Fibroblast of mammary gland (primary cell): ENCODE data around the gene MGAT5.
A peak's percentile ranks its signal among the peaks of the same experiment; 100 is the strongest.

Experiments used
- DNase-seq: peaks from one replicate; pipeline ENCODE4 v3.0.0-alpha.2; 2010; ENCODE audit warnings: low read depth
- H3K4me3 ChIP-seq: 2 replicates; pipeline ENCODE4 v1.5.1; 2011; ENCODE audit warnings: low read depth, mild to moderate bottlenecking, low read length, moderate library complexity; ENCODE audit not compliant: control insufficient read depth
- CTCF ChIP-seq: conservative IDR thresholded peaks from 2 replicates; pipeline ENCODE4 v1.5.1; 2011; ENCODE audit warnings: low read depth, low read length, inconsistent platforms; ENCODE audit not compliant: control insufficient read depth, insufficient read depth

MGAT5 gene

GRCh38 chr2:134274121-134274520, 20.2 kb downstream of the MGAT5 start:
- no peak for TF ChIP-seq CTCF
- DNase-seq: no peak
- no peak overlapping the region for H3K4me3 ChIP-seq

- no peak for TF ChIP-seq CTCF
- DNase-seq: no peak
These were observed 21.4 kb downstream of the MGAT5 start for GRCh38 chr2:134275058-134275862.

GRCh38 chr2:134276381-134277172, 22.7 kb downstream of the MGAT5 start:
- DNase-seq: peak; percentile 37
- H3K4me3 ChIP-seq: no peak overlapping the region
- TF ChIP-seq CTCF: no peak

More at GRCh38 chr2:134275058-134275862, 21.4 kb downstream of the MGAT5 start:
- no peak overlapping the region for H3K4me3 ChIP-seq

- no peak for DNase-seq
- TF ChIP-seq CTCF: no peak
These were observed 23.4 kb downstream of the MGAT5 start for GRCh38 chr2:134277223-134277622.

GRCh38 chr2:134278553-134278952, 24.7 kb downstream of the MGAT5 start:
- no peak for TF ChIP-seq CTCF
- no peak overlapping the region for H3K4me3 ChIP-seq
- peak; percentile 43 for DNase-seq

More at GRCh38 chr2:134277223-134277622, 23.4 kb downstream of the MGAT5 start:
- no peak overlapping the region for H3K4me3 ChIP-seq

GRCh38 chr2:134279417-134279816, 25.5 kb downstream of the MGAT5 start:
- no peak for DNase-seq
- H3K4me3 ChIP-seq: no peak overlapping the region
- no peak for TF ChIP-seq CTCF
